Endothelial cell of umbilical vein (primary cell): ENCODE results near the gene TOM1L2. TPM values are rescaled to one million over a fixed set of nuclear protein-coding genes. Genes with fewer than 3 reads are reported as not detected.

Experiments used
- Bru-seq: library from RNA; stranded (reverse); fragments of 400-500 nt; gene quantifications from one replicate; lab custom pipeline; 2021; lab: Mats Ljungman, UMichigan
- BruChase-seq, 2 experiments: library from RNA; stranded (reverse); fragments of 400-500 nt; gene quantifications; one replicate each; lab custom pipeline; 2021; lab: Mats Ljungman, UMichigan
- BruUV-seq: library from RNA; stranded (reverse); fragments of 400-500 nt; replicated peaks from 2 replicates; lab custom pipeline; 2021; lab: Mats Ljungman, UMichigan
- CTCF ChIA-PET: fragments of 300-600, 350-600 bp; sonication (Branson Sonifier 250); formaldehyde crosslinking; loops from one replicate; lab custom pipeline; 2021; ENCODE audit warnings: antibody characterized with exemption, inconsistent platforms; lab: Charles Lee
- POLR2A ChIA-PET: fragments of 300-600, 350-600 bp; sonication (Branson Sonifier 250); formaldehyde crosslinking; loops from one replicate; lab custom pipeline; 2021; ENCODE audit warnings: antibody characterized with exemption, inconsistent platforms; lab: Charles Lee
- DNase-seq: peaks from one replicate; pipeline ENCODE4 v3.0.0-alpha.2; 2011; ENCODE audit warnings: low read depth, low spot score
- FAIRE-seq: peaks from 2 replicates; lab custom pipeline; 2011; peaks lifted over from hg19 to GRCh38; lab: Jason Lieb, UNC
- H2AFZ ChIP-seq: 2 replicates; pipeline ENCODE4 v1.6.0; 2012; ENCODE audit warnings: low read depth, low read length, control low read depth, inconsistent platforms
- H3K27ac ChIP-seq: 2 replicates; pipeline ENCODE4 v1.5.1; 2011; ENCODE audit warnings: low read depth, mild to moderate bottlenecking, control low read depth, low read length, moderate library complexity; ENCODE audit not compliant: insufficient read depth
- H3K27me3 ChIP-seq, 2 experiments: 2 replicates each; pipeline versions ENCODE4 v1.6.0 to v1.6.1; 2011; ENCODE audit warnings: low read length in 2 of 2, mixed read lengths in 1 of 2; ENCODE audit not compliant: control insufficient read depth in 2 of 2, insufficient read depth in 2 of 2
- H3K36me3 ChIP-seq, 2 experiments: 2 replicates in 1 of 2; 3 replicates in 1 of 2; pipeline ENCODE4 v1.5.1; 2011; ENCODE audit warnings: low read length in 2 of 2, mild to moderate bottlenecking in 1 of 2, moderate library complexity in 1 of 2; ENCODE audit not compliant: control insufficient read depth in 2 of 2, insufficient read depth in 2 of 2; ENCODE audit errors: extremely low read depth in 1 of 2
- H3K4me1 ChIP-seq: 3 replicates; pipeline ENCODE4 v1.5.1; 2011; ENCODE audit warnings: mild to moderate bottlenecking, low read length; ENCODE audit not compliant: control insufficient read depth, insufficient read depth; ENCODE audit errors: extremely low read depth
- H3K4me2 ChIP-seq: 2 replicates; pipeline ENCODE4 v1.6.1; 2011; ENCODE audit warnings: low read length, control low read depth, mixed read lengths; ENCODE audit not compliant: insufficient read depth
- H3K4me3 ChIP-seq, 3 experiments: fragments of 200-600 bp in 1 of 3; sonication (generic), shearing (Covaris generic) in 1 of 3; replicated peaks in 1 of 3; 2 replicates each; pipeline ENCODE4 v1.5.1; 2011 to 2016; ENCODE audit warnings: control low read depth in 3 of 3, low read length in 3 of 3, mild to moderate bottlenecking in 2 of 3, inconsistent platforms in 1 of 3, low read depth in 1 of 3, moderate library complexity in 1 of 3; ENCODE audit not compliant: insufficient read depth in 1 of 3
- H3K79me2 ChIP-seq: 2 replicates; pipeline ENCODE4 v1.6.0; 2012; ENCODE audit warnings: low read length, inconsistent platforms; ENCODE audit not compliant: control insufficient read depth, insufficient read depth
- H3K9ac ChIP-seq: replicated peaks from 2 replicates; pipeline ENCODE3; 2011; ENCODE audit warnings: low read length, control low read depth; ENCODE audit not compliant: insufficient read depth; ENCODE audit errors: extremely low read depth
- H3K9me1 ChIP-seq: replicated peaks from 3 replicates; pipeline ENCODE4 v1.6.0; 2011; ENCODE audit warnings: mild to moderate bottlenecking, low read length; ENCODE audit not compliant: control insufficient read depth, insufficient read depth; ENCODE audit errors: extremely low read depth
- H3K9me3 ChIP-seq: replicated peaks from 2 replicates; pipeline ENCODE4 v1.5.1; 2012; ENCODE audit warnings: low read length, inconsistent platforms; ENCODE audit not compliant: control insufficient read depth, insufficient read depth
- H4K20me1 ChIP-seq: replicated peaks from 2 replicates; pipeline ENCODE3; 2011; ENCODE audit warnings: mild to moderate bottlenecking, low read length; ENCODE audit not compliant: control insufficient read depth, insufficient read depth; ENCODE audit errors: extremely low read depth
- CTCF ChIP-seq, 2 donors: IDR thresholded peaks; 1 replicate in 1 of 2; 2 replicates in 1 of 2; pipeline ENCODE4 v1.5.1; 2011; ENCODE audit warnings: low read length in 2 of 2, mild to moderate bottlenecking in 2 of 2, moderate library complexity in 2 of 2, control low read depth in 1 of 2, inconsistent platforms in 1 of 2, low read depth in 1 of 2; ENCODE audit not compliant: insufficient read depth in 1 of 2; ENCODE audit errors: extremely low read depth in 1 of 2
- EZH2 ChIP-seq: IDR thresholded peaks from 2 replicates; pipeline ENCODE4 v1.6.1; 2012; ENCODE audit warnings: borderline replicate concordance, low read depth, mild to moderate bottlenecking, moderate library complexity, low read length, inconsistent platforms; ENCODE audit not compliant: severe bottlenecking
- FOS ChIP-seq: IDR thresholded peaks from 2 replicates; pipeline ENCODE4 v1.6.1; 2011; ENCODE audit warnings: mild to moderate bottlenecking, low read length, moderate library complexity, borderline replicate concordance; ENCODE audit not compliant: insufficient read depth
- GATA2 ChIP-seq: IDR thresholded peaks from 2 replicates; pipeline ENCODE4 v1.7.0; 2011; ENCODE audit warnings: low read depth, mild to moderate bottlenecking, moderate library complexity, mixed read lengths, low read length; ENCODE audit not compliant: insufficient read length, insufficient read depth
- JUN ChIP-seq: IDR thresholded peaks from 2 replicates; pipeline ENCODE4 v1.6.1; 2011; ENCODE audit warnings: borderline replicate concordance, low read depth; ENCODE audit not compliant: insufficient read length, insufficient read depth
- MAX ChIP-seq: IDR thresholded peaks from 2 replicates; pipeline ENCODE4 v1.6.1; 2011; ENCODE audit not compliant: insufficient read depth, insufficient read length
- MYC ChIP-seq: IDR thresholded peaks from one replicate; pipeline ENCODE4 v1.6.1; 2011; ENCODE audit warnings: mild to moderate bottlenecking, low read depth, low read length
- POLR2A ChIP-seq: IDR thresholded peaks from 2 replicates; pipeline ENCODE4 v1.6.1; 2012; ENCODE audit warnings: low read depth, mild to moderate bottlenecking, control low read depth, low read length
- POLR2AphosphoS5 ChIP-seq: IDR thresholded peaks from 2 replicates; pipeline ENCODE4 v1.6.1; 2012; ENCODE audit warnings: low read depth, mild to moderate bottlenecking, control low read depth, low read length, moderate library complexity; ENCODE audit not compliant: insufficient read depth
- dilution Hi-C: fragments of 300-500 bp; cut with MboI; formaldehyde crosslinking; loops from one replicate; pipeline ENCODE4 v1.15.0; 2019; ENCODE audit warnings: low sequenced_read_pairs; ENCODE audit not compliant: extremely low pct_ligation_motif_present
- intact Hi-C: fragments of 100-400 bp; cut with micrococcal nuclease; formaldehyde crosslinking; loops from one replicate; pipeline ENCODE4 v1.10.0; 2022
- long read RNA-seq: library from polyadenylated mRNA; stranded (forward); transcript quantifications from one replicate; pipeline ENCODE4 v2.0.0, GENCODE V29; 2021
- polyA minus RNA-seq, 3 experiments: library from RNA; depleted of rRNA, polyadenylated mRNA; stranded (reverse); fragments of >200 nt; gene quantifications; 1 replicate in 1 of 3; 2 replicates in 2 of 3; pipeline ENCODE4 v1.2.3, GENCODE V29; 2011
- polyA plus RNA-seq, 4 experiments: library from polyadenylated mRNA; depleted of rRNA in 3 of 4; stranded (reverse) in 3 of 4; unstranded in 1 of 4; fragments of >200 nt; gene quantifications; 2 replicates each; pipeline versions ENCODE4 v1.2.1 to v1.2.3, GENCODE V29; 2011 to 2012; ENCODE audit warnings: missing spikeins in 1 of 4
- total RNA-seq: library from RNA; stranded (reverse); gene quantifications from 2 replicates; pipeline ENCODE4 v1.2.3, GENCODE V29; 2021

TOM1L2 gene
- 37.6 and 41.5 TPM in 2 replicates for total RNA-seq
- 31.7 and 36.0 TPM in 2 replicates for polyA plus RNA-seq
- polyA plus RNA-seq (2011; cell fraction: cytosol; rRNA removed): 28.1 and 28.9 TPM in 2 replicates
- polyA plus RNA-seq (2011; cell fraction: nucleus; rRNA removed): 76.4 and 76.9 TPM in 2 replicates
- 39.4 and 40.0 TPM in 2 replicates for polyA plus RNA-seq (2012)
- polyA minus RNA-seq: 56.4 and 57.2 TPM in 2 replicates
- polyA minus RNA-seq (2011; cell fraction: cytosol; rRNA and poly(A)+ RNA removed): 9.5 TPM
- polyA minus RNA-seq (2011; cell fraction: nucleus; rRNA and poly(A)+ RNA removed): 39.0 and 39.2 TPM in 2 replicates
- percentile 61 among the genes with signal in this experiment for Bru-seq, nascent RNA
- percentile 68 among the genes with signal in this experiment for BruChase-seq, experiment 1, labeled RNA remaining after a 6-hour chase
- BruChase-seq, experiment 2, labeled RNA remaining after a 2-hour chase: percentile 69 among the genes with signal in this experiment
- long read RNA-seq, full-length matches to known transcripts: 19 of 56 reads
- long read RNA-seq, partial matches to known transcripts: 2 of 56 reads
- long read RNA-seq, other reads (novel, unspliced or antisense): 35 of 56 reads

GRCh38 chr17:17972126-17972951, at the start of gene TOM1L2, which contains the start of gene DRC3:
TOM1L2 (minus strand) TSS chr17:17972400; CDS start chr17:17972313, 87 bp downstream.
DRC3 (plus strand) TSS chr17:17972862; CDS start chr17:17977599, 4,737 bp downstream.
- peak within 1 kb of the TSS; percentile 67 for H3K27ac ChIP-seq
- H3K9ac ChIP-seq: peak within 1 kb of the TSS; percentile 83
- H4K20me1 ChIP-seq: peaks cover 3% of the 10 kb centered on the region
- dilution Hi-C loops (no loop called here), intact Hi-C loops (loop anchor here (1.0 to 2.0 kb wide), 5 partner anchors 14 to 81 kb away; partner anchors contain the start of genes ATPAF2 and GID4)
- H2AFZ ChIP-seq: peak within 1 kb of the TSS; percentile 95
- TF ChIP-seq JUN: no peak
- TF ChIP-seq CTCF (IDR thresholded peaks at IDR 0.05; ENCODE audit: extremely low read depth in 1 of 2, insufficient read depth in 1 of 2, low read depth in 1 of 2, low read length in 2 of 2): no peak
- no peak for TF ChIP-seq MYC
- no peak for TF ChIP-seq GATA2
- TF ChIP-seq MAX: peak; percentile 72
- no peak for TF ChIP-seq EZH2
- peak; percentile 78 for TF ChIP-seq POLR2A
- TF ChIP-seq POLR2AphosphoS5: peak; percentile 48
- TF ChIP-seq FOS: no peak
- no peaks in the 10 kb centered on the region for H3K36me3 ChIP-seq
- FAIRE-seq: peak; percentile 100
- peaks cover 22% of the 10 kb centered on the region for H3K79me2 ChIP-seq
- BruUV-seq: no TSS peak
- DNase-seq: peak; percentile 100
- peak within 1 kb of the TSS; percentile 79 to 87 (median 82) for H3K4me3 ChIP-seq
- H3K9me1 ChIP-seq: no peaks in the 10 kb centered on the region
- H3K4me2 ChIP-seq: peak within 1 kb of the TSS; percentile 97
- ChIA-PET POLR2A (interaction anchor here (0.6 to 1.1 kb wide), 5 partner anchors 14 to 476 kb away, joined by 3 to 10 read pairs (median 3); partner anchors contain the start of gene RASD1), CTCF (interaction anchor here (0.8 to 3.0 kb wide), 14 partner anchors 12 to 136 kb away, joined by 3 to 21 read pairs (median 5); partner anchors contain the start of gene SREBF1)
- peaks cover 17% of the 10 kb centered on the region for H3K4me1 ChIP-seq
- H3K9me3 ChIP-seq: no peaks in the 10 kb centered on the region
- no peaks in the 10 kb centered on the region for H3K27me3 ChIP-seq
